Fibroblast of villous mesenchyme (primary cell): Measurements from ENCODE around the gene CALR. TPM values are rescaled to one million over a fixed set of nuclear protein-coding genes. Genes with fewer than 3 reads are reported as not detected.
A peak's percentile ranks its signal among the peaks of the same experiment; 100 is the strongest.
"Not testable (repeated sequence)": the region's sequence is repeated elsewhere in the genome, so short reads cannot be mapped to it uniquely, and the experiment has no call there.

Source experiments
- DNase-seq: peaks from one replicate; pipeline ENCODE4 v3.0.0-alpha.2; 2010; ENCODE audit warnings: low read depth
- H3K4me3 ChIP-seq: 2 replicates; pipeline ENCODE4 v1.5.1; 2011; ENCODE audit warnings: low read depth, mild to moderate bottlenecking, low read length
- CTCF ChIP-seq: IDR thresholded peaks from 2 replicates; pipeline ENCODE4 v1.5.1; 2012; ENCODE audit warnings: low read depth, mild to moderate bottlenecking, low read length; ENCODE audit not compliant: insufficient read depth
- total RNA-seq: library from RNA; depleted of rRNA; stranded (reverse); fragments of >200 nt; gene quantifications from 2 replicates; pipeline ENCODE4 v1.2.3, GENCODE V29; 2012

CALR gene
- total RNA-seq, 1 donor = 2,588 TPM

DNA sequence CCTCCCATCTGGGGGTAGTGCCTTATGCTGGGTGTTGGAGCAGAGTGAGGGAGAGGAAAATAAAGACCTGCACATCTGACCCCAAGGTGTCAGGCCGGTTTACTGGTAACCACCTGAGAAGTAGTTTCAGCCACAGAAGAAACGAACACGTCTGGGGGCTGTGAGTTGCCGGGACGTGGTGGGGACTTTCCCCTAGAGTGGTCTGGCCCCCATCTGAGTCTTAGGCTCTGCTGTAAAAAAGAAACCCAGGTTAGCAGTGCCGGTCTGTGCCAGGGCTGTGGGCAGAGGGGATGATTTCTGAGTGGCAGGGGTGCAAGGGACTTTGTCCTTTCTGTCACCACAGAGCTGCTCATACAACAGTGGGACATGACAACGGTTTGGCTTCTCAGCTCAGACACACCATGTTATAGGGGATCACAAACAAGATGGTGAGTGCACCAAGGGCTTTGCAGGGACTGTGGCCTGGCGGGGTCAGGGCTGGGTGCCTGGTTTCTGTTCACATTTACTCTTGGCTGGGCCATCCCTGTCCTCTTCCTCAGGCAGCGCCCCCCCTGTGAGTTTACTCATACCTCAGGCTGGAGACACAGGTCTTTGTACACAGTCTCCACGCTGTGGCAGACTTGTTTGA is 38.4 kb upstream of the CALR start:
- no peak overlapping the region for H3K4me3 ChIP-seq
- DNase-seq = no peak
- no peak for TF ChIP-seq CTCF

- no peak for DNase-seq
- no peak overlapping the region for H3K4me3 ChIP-seq
- TF ChIP-seq CTCF = no peak
Observed at GRCh38 chr19:12907166-12907565, 31.2 kb upstream of the CALR start.

DNA sequence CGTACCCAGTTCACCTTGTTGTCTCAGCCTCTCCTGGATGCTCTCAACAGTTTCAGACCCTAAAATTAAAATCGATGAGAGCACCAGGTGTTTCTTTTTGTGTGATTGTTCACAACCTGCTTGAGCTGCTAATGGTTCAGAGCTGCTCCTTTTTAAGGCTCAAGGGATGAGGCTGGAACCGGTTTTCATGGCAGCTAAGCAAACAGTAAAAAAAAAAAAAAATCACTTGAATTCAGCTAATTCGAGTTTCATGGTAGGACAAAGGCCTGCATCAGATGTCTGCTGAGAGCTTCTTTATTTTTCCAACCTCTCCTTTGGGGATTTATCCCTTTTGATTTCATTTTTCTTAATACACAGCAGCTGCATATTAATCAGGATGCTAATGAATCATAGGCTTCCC is 25.8 kb upstream of the CALR start:
- H3K4me3 ChIP-seq = no peak overlapping the region
- no peak for DNase-seq
- no peak for TF ChIP-seq CTCF

- H3K4me3 ChIP-seq = no peak overlapping the region
- no peak for TF ChIP-seq CTCF
- peak; percentile 52 for DNase-seq
Observed at GRCh38 chr19:12913011-12913561, 25.3 kb upstream of the CALR start.

DNA sequence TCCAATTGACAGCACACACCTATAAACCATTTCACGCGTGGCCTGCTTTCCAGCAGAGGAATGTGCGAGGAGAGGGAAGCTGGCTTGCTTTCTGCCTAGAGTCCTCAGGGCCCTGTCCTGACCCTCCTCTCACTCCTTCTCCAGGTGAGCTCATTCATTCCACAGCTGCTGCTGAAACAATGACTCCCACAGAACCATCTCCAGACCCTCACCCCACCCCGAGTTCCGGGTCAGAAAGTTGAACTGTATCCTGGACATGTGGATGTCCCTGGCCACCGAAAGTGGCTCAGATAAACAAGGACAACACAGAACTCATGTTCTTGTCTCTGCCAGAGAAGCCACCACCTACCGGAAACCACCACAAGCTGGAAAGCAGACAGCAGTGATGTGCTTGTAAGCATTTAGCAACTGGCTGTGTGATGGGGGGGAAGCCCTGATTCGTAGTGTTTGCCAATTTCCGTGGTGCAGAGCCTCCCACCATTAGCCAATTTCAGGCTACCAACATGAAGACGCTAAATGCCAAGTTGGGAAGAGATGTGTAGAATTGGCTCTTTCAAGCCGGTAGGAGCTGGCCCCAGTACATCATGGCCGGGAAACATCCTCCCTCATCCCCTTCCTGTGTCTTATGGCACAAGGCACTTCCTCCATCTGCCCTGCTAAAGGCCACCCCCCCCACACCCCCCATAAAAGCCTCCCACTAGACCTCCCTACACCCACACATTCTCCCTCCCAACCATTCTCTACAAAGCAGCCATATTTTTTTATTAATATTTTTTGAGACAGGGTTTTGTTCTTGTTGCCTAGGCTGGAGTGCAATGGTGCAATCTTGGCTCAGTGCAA is 24.3 kb upstream of the CALR start:
- TF ChIP-seq CTCF = no peak
- DNase-seq = no peak
- H3K4me3 ChIP-seq = no peak overlapping the region

- H3K4me3 ChIP-seq, DNase-seq: not testable (repeated sequence)
Observed at GRCh38 chr19:12915860-12916259, 22.5 kb upstream of the CALR start.

- no peak for TF ChIP-seq CTCF
- no peak for DNase-seq
- no peak overlapping the region for H3K4me3 ChIP-seq
Observed at GRCh38 chr19:12918253-12918652, 20.2 kb upstream of the CALR start.
